Measurements from ENCODE around the gene CTAG2.

CTAG2 gene

GRCh38 chrX:154658187-154658586 is 4.8 kb upstream of the CTAG2 start:
- no peaks in the 10 kb centered on the region for H3K4me1 ChIP-seq (ENCODE audit: control insufficient read depth, insufficient read depth, low read length)
- H3K9me3 ChIP-seq (replicated peaks; ENCODE audit: low read length) = no peaks in the 10 kb centered on the region
- no peaks in the 10 kb centered on the region for H3K36me3 ChIP-seq (ENCODE audit: insufficient read depth, low read length)

GRCh38 chrX:154657226-154657805 is 3.9 kb upstream of the CTAG2 start:
- no peaks in the 10 kb centered on the region for H3K9me3 ChIP-seq (replicated peaks; ENCODE audit: low read length)
- no peak overlapping the region for H3K4me3 ChIP-seq (ENCODE audit: low read length)
- no peak overlapping the region for H3K4me2 ChIP-seq (ENCODE audit: low read length)
- no peak overlapping the region for H3K9ac ChIP-seq (ENCODE audit: low read depth, low read length)
- H3K4me1 ChIP-seq (ENCODE audit: control insufficient read depth, insufficient read depth, low read length) = no peaks in the 10 kb centered on the region
- H3K27me3 ChIP-seq (ENCODE audit: control insufficient read depth, insufficient read depth, low read length) = no peaks in the 10 kb centered on the region
- no peaks in the 10 kb centered on the region for H3K36me3 ChIP-seq (ENCODE audit: insufficient read depth, low read length)

More at GRCh38 chrX:154658187-154658586, 4.8 kb upstream of the CTAG2 start:
- H3K9ac ChIP-seq (ENCODE audit: low read depth, low read length) = no peak overlapping the region
- no peak overlapping the region for H3K4me3 ChIP-seq (ENCODE audit: low read length)
- no peak overlapping the region for H3K4me2 ChIP-seq (ENCODE audit: low read length)
- H3K27me3 ChIP-seq (ENCODE audit: control insufficient read depth, insufficient read depth, low read length) = no peaks in the 10 kb centered on the region

- Histone ChIP-seq H3K9ac (ENCODE audit: low read depth, low read length) (no peak overlapping the region), H3K36me3 (ENCODE audit: insufficient read depth, low read length) (no peaks in the 10 kb centered on the region), H3K4me2 (ENCODE audit: low read length) (no peak overlapping the region), H3K9me3 (replicated peaks; ENCODE audit: low read length) (no peaks in the 10 kb centered on the region), H3K4me3 (ENCODE audit: low read length) (no peak overlapping the region), H3K4me1 (ENCODE audit: control insufficient read depth, insufficient read depth, low read length) (no peaks in the 10 kb centered on the region), H3K27me3 (ENCODE audit: control insufficient read depth, insufficient read depth, low read length) (no peaks in the 10 kb centered on the region)
These were observed 2.4 kb upstream of the CTAG2 start for GRCh38 chrX:154655786-154656185.

GRCh38 chrX:154655346-154655745 is 2.0 kb upstream of the CTAG2 start:
- Histone ChIP-seq H3K9me3 (replicated peaks; ENCODE audit: low read length) (no peaks in the 10 kb centered on the region), H3K4me3 (ENCODE audit: low read length) (no peak overlapping the region), H3K9ac (ENCODE audit: low read depth, low read length) (no peak overlapping the region), H3K36me3 (ENCODE audit: insufficient read depth, low read length) (no peaks in the 10 kb centered on the region), H3K4me2 (ENCODE audit: low read length) (no peak overlapping the region), H3K4me1 (ENCODE audit: control insufficient read depth, insufficient read depth, low read length) (no peaks in the 10 kb centered on the region), H3K27me3 (ENCODE audit: control insufficient read depth, insufficient read depth, low read length) (no peaks in the 10 kb centered on the region)

- Histone ChIP-seq H3K9me3 (replicated peaks; ENCODE audit: low read length) (no peaks in the 10 kb centered on the region), H3K9ac (ENCODE audit: low read depth, low read length) (no peak overlapping the region), H3K4me2 (ENCODE audit: low read length) (no peak overlapping the region), H3K4me1 (ENCODE audit: control insufficient read depth, insufficient read depth, low read length) (no peaks in the 10 kb centered on the region), H3K36me3 (ENCODE audit: insufficient read depth, low read length) (no peaks in the 10 kb centered on the region), H3K4me3 (ENCODE audit: low read length) (no peak overlapping the region), H3K27me3 (ENCODE audit: control insufficient read depth, insufficient read depth, low read length) (no peaks in the 10 kb centered on the region)
These were observed 1.5 kb upstream of the CTAG2 start for GRCh38 chrX:154654925-154655324.

- H3K4me2 ChIP-seq (ENCODE audit: low read length) = no peak overlapping the region
- no peaks in the 10 kb centered on the region for H3K36me3 ChIP-seq (ENCODE audit: insufficient read depth, low read length)
- H3K9ac ChIP-seq (ENCODE audit: low read depth, low read length) = no peak overlapping the region
- H3K27me3 ChIP-seq (ENCODE audit: control insufficient read depth, insufficient read depth, low read length) = no peaks in the 10 kb centered on the region
- no peaks in the 10 kb centered on the region for H3K4me1 ChIP-seq (ENCODE audit: control insufficient read depth, insufficient read depth, low read length)
- H3K4me3 ChIP-seq (ENCODE audit: low read length) = no peak overlapping the region
- no peaks in the 10 kb centered on the region for H3K9me3 ChIP-seq (replicated peaks; ENCODE audit: low read length)
These were observed 993 bp upstream of the CTAG2 start for GRCh38 chrX:154654372-154654771.

GRCh38 chrX:154653048-154653401 is 354 bp downstream of the CTAG2 start:
- H3K4me3 ChIP-seq (ENCODE audit: low read length) = no peak overlapping the region
- no peaks in the 10 kb centered on the region for H3K36me3 ChIP-seq (ENCODE audit: insufficient read depth, low read length)
- no peaks in the 10 kb centered on the region for H3K4me1 ChIP-seq (ENCODE audit: control insufficient read depth, insufficient read depth, low read length)
- H3K4me2 ChIP-seq (ENCODE audit: low read length) = no peak overlapping the region
- H3K9ac ChIP-seq (ENCODE audit: low read depth, low read length) = no peak overlapping the region
- no peaks in the 10 kb centered on the region for H3K9me3 ChIP-seq (replicated peaks; ENCODE audit: low read length)
- H3K27me3 ChIP-seq (ENCODE audit: control insufficient read depth, insufficient read depth, low read length) = peaks cover 4% of the 10 kb centered on the region

GRCh38 chrX:154652311-154653047 is 900 bp downstream of the CTAG2 start:
- Histone ChIP-seq H3K4me1 (ENCODE audit: control insufficient read depth, insufficient read depth, low read length) (no peaks in the 10 kb centered on the region), H3K9me3 (replicated peaks; ENCODE audit: low read length) (no peaks in the 10 kb centered on the region), H3K36me3 (ENCODE audit: insufficient read depth, low read length) (no peaks in the 10 kb centered on the region), H3K9ac (ENCODE audit: low read depth, low read length) (no peak overlapping the region), H3K4me3 (ENCODE audit: low read length) (no peak overlapping the region), H3K4me2 (ENCODE audit: low read length) (no peak overlapping the region), H3K27me3 (ENCODE audit: control insufficient read depth, insufficient read depth, low read length) (peaks cover 4% of the 10 kb centered on the region)

- Histone ChIP-seq H3K4me3 (ENCODE audit: low read length) (no peak overlapping the region), H3K27me3 (ENCODE audit: control insufficient read depth, insufficient read depth, low read length) (peaks cover 4% of the 10 kb centered on the region), H3K4me2 (ENCODE audit: low read length) (peak overlapping the region; percentile 33), H3K9me3 (replicated peaks; ENCODE audit: low read length) (no peaks in the 10 kb centered on the region), H3K36me3 (ENCODE audit: insufficient read depth, low read length) (no peaks in the 10 kb centered on the region), H3K9ac (ENCODE audit: low read depth, low read length) (no peak overlapping the region), H3K4me1 (ENCODE audit: control insufficient read depth, insufficient read depth, low read length) (no peaks in the 10 kb centered on the region)
These were observed 3.2 kb downstream of the CTAG2 start for GRCh38 chrX:154650221-154650510.

- no peaks in the 10 kb centered on the region for H3K4me1 ChIP-seq (ENCODE audit: control insufficient read depth, insufficient read depth, low read length)
- H3K4me2 ChIP-seq (ENCODE audit: low read length) = peak overlapping the region; percentile 33
- H3K36me3 ChIP-seq (ENCODE audit: insufficient read depth, low read length) = no peaks in the 10 kb centered on the region
- no peaks in the 10 kb centered on the region for H3K9me3 ChIP-seq (replicated peaks; ENCODE audit: low read length)
- no peak overlapping the region for H3K4me3 ChIP-seq (ENCODE audit: low read length)
- peaks cover 4% of the 10 kb centered on the region for H3K27me3 ChIP-seq (ENCODE audit: control insufficient read depth, insufficient read depth, low read length)
- no peak overlapping the region for H3K9ac ChIP-seq (ENCODE audit: low read depth, low read length)
These were observed 3.7 kb downstream of the CTAG2 start for GRCh38 chrX:154649503-154650220.

GRCh38 chrX:154648931-154649330 is 4.4 kb downstream of the CTAG2 start:
- Histone ChIP-seq H3K9me3 (replicated peaks; ENCODE audit: low read length) (no peaks in the 10 kb centered on the region), H3K4me3 (ENCODE audit: low read length) (no peak overlapping the region), H3K4me2 (ENCODE audit: low read length) (no peak overlapping the region), H3K4me1 (ENCODE audit: control insufficient read depth, insufficient read depth, low read length) (no peaks in the 10 kb centered on the region), H3K27me3 (ENCODE audit: control insufficient read depth, insufficient read depth, low read length) (peaks cover 4% of the 10 kb centered on the region), H3K9ac (ENCODE audit: low read depth, low read length) (no peak overlapping the region), H3K36me3 (ENCODE audit: insufficient read depth, low read length) (no peaks in the 10 kb centered on the region)

Measured in skeletal muscle satellite cell (primary cell).